Left renal cortex interstitium (tissue), 4 donors: ENCODE results near the gene HSPG2. TPM values are rescaled to one million over a fixed set of nuclear protein-coding genes. Genes with fewer than 3 reads are reported as not detected.
"Not testable (repeated sequence)": the region's sequence is repeated elsewhere in the genome, so short reads cannot be mapped to it uniquely, and the experiment has no call there.

Experiments used
- DNase-seq, 4 donors: peaks; one replicate each; pipeline ENCODE4 v3.0.0-alpha.2; 2013; ENCODE audit warnings: low read depth in 4 of 4, low spot score in 2 of 4, missing footprints in 1 of 4
- polyA plus RNA-seq, 4 donors: library from polyadenylated mRNA; unstranded; fragments of 120-200 nt; gene quantifications; one replicate each; pipeline ENCODE4 v1.2.1, GENCODE V29; 2013; ENCODE audit not compliant: insufficient read length in 4 of 4

Gene HSPG2
- 100 to 1,000 TPM; 114 to 185 (median 161) TPM for polyA plus RNA-seq

- DNase-seq, result no peak
Measured at GRCh38 chr1:21937034-21937371, at the start of gene HSPG2. Gene HSPG2 (minus strand): TSS chr1:21937310. CDS start chr1:21937217, 93 bp downstream.

- not testable (repeated sequence) for DNase-seq
Measured at GRCh38 chr1:21986386-21986785, 49.3 kb upstream of the HSPG2 start.

GRCh38 chr1:21985893-21986292 is 48.8 kb upstream of the HSPG2 start:
- not testable (repeated sequence) for DNase-seq

- not testable (repeated sequence) for DNase-seq
Measured at GRCh38 chr1:21983539-21983938, 46.4 kb upstream of the HSPG2 start.

DNA sequence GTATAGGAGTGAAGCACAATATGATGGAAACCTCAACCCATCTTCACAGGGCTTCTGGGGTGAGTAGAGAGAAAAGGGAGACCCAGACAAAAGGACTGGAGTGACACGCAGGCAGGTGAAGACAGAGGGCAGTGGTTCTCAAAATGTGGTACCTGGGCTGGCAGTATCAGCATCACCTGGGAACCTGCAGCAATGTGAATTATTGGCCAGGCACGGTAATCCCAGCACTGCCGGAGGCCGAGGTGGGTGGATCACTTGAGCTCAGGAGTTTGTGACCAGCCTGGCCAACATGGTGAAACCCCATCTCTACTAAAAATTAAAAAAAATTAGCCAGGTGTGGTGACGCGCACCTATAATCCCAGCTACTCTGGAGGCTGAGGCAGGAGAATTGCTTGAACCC is 45.0 kb upstream of the HSPG2 start:
- DNase-seq, result not testable (repeated sequence)

GRCh38 chr1:21981253-21981652 is 44.1 kb upstream of the HSPG2 start:
- not testable (repeated sequence) for DNase-seq

GRCh38 chr1:21980515-21981220 is 43.6 kb upstream of the HSPG2 start:
- not testable (repeated sequence) for DNase-seq

- not testable (repeated sequence) for DNase-seq
Measured at GRCh38 chr1:21978209-21978608, 41.1 kb upstream of the HSPG2 start.

GRCh38 chr1:21976703-21977239 is 39.7 kb upstream of the HSPG2 start, which contains the start of gene CELA3B:
Gene CELA3B (plus strand): TSS chr1:21977022. CDS start chr1:21977040, 18 bp downstream.
- DNase-seq, result not testable (repeated sequence)

GRCh38 chr1:21975296-21975695 is 38.2 kb upstream of the HSPG2 start:
- not testable (repeated sequence) for DNase-seq

- DNase-seq, result not testable (repeated sequence)
Measured at GRCh38 chr1:21974699-21975098, 37.6 kb upstream of the HSPG2 start.

- DNase-seq, result not testable (repeated sequence)
Measured at GRCh38 chr1:21973948-21974347, 36.8 kb upstream of the HSPG2 start.

GRCh38 chr1:21972973-21973441 is 35.9 kb upstream of the HSPG2 start:
- not testable (repeated sequence) for DNase-seq

- not testable (repeated sequence) for DNase-seq
Measured at GRCh38 chr1:21970523-21970922, 33.4 kb upstream of the HSPG2 start.

DNA sequence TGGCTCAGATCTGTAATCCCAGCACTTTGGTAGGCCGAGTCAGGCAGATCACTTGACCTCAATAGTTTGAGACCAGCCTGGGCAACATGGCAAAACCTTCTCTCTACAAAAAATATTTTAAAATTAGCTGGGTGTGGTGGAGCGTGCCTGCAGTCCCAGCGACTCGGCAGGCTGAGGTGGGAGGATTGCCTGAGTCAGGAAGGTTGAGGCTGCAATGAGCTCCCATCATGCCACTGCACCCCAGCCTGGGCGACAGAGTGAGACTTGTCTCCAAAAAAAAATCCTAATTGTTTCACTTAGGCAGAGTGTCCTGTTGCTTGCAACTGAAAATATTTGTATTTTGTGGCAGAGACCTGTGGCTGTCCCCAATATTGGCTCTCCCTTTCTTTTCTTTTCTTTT is 32.0 kb upstream of the HSPG2 start:
- DNase-seq, result not testable (repeated sequence)

DNA sequence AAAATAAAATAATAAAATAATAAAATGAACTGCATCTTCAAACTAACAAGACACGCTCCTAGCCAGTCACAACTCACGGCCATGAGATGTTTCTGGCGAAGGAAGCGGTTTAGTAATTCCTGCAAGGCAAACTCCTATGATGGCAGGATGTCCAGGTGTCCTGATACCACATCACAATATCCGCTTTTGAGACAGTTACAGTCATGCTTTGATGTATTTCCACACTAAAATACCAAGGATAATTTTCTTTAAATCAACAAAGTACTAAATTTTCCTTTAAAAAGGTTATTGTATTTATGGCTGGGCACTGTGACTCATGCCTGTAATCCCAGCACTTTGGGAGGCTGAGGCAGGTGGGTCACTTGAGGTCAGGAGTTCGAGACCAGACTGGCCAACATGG is 30.1 kb upstream of the HSPG2 start:
- DNase-seq, result not testable (repeated sequence)

DNA sequence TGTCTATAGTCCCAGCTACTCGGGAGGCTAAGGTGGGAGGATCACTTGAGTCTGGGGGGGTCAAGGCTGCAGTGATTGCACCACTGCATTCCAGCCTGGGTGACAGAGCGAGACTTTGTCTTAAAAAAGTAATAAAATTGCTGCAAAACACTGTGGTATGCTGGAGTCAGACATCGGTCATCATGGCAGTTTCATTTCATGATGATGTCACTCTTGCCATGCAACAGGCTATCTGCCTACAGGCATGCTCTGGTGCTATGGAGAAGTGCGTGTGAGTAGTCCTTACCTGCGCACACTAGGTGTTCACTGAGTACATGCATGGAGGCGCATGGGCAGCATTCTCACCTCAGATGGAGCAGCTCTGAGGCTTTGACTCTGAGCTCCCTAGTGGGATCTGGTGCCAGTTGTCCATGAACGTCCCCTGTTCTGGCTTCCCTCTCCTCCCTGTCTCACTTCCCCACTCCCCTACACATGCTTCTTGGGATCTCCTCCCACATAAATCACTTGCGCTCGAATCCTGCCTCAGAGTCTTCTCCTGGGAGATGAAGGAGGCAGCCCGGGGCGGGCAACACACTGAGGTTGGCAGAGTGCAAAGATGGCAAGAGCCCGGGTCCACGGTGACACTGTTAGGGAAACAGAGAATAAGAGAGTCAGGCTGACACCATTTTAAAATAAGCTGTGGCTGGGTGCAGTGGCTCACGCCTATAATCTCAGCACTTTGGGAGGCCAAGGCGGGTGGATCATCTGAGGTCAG is 29.3 kb upstream of the HSPG2 start:
- DNase-seq, result no peak

DNA sequence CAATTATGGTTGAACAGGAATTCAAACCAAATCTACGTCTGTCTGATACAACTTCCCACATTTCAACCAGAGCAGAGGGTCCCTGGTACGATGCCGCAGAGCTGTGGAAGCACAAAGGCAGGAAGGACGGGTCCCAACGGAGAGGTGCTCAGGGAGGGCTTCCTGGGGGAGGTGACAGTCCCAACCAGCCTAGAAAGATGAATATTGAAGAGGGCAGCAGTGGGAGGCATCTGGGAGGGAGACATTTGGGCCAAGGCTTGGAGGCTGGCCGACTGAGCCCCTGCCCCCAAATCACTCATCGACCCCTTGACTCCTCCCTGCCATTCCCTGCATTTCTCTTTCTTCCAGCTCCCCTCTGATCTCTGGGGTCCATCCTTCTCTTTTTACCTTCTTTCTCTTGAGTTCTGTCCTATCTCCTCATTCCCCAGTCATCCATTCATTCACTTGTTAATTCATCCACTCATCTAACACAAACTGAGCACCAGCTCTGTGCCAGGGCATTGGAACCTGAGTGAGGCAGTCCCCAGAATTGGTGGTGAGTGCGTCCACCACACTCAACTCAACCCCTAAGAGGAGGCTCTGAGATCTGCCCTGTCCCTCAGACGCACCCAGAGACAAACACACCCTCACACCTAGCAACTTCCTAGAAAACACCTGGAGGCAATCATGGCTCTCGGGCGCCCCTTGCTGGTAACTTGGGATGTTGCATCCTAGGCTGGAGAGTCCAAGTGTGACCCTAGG is 26.5 kb upstream of the HSPG2 start:
- peak in 2 of 4 donors; percentile 52 to 56 for DNase-seq

- DNase-seq, result no peak
Measured at GRCh38 chr1:21961799-21962198, 24.7 kb upstream of the HSPG2 start.

- DNase-seq, result no peak
Measured at GRCh38 chr1:21961337-21961736, 24.2 kb upstream of the HSPG2 start.
